Activated CD4-positive, alpha-beta T cell treated with anti-CD3 and anti-CD28 coated beads for 1 hour (primary cell): ENCODE data around the gene MEGF8.
"Not testable (repeated sequence)": the region's sequence is repeated elsewhere in the genome, so short reads cannot be mapped to it uniquely, and the experiment has no call there.

ENCODE experiments used
- DNase-seq: peaks from one replicate; pipeline ENCODE4 v3.0.0-alpha.2; 2020

Gene MEGF8

GRCh38 chr19:42332059-42332458 lies 6.6 kb downstream of the MEGF8 start:
- no peak for DNase-seq

GRCh38 chr19:42333018-42333417 lies 7.6 kb downstream of the MEGF8 start:
- DNase-seq: no peak

GRCh38 chr19:42333975-42334696 lies 8.7 kb downstream of the MEGF8 start:
- no peak for DNase-seq

- DNase-seq: no peak
Measured at GRCh38 chr19:42334697-42335373, 9.4 kb downstream of the MEGF8 start.

GRCh38 chr19:42335374-42335936 lies 10.0 kb downstream of the MEGF8 start:
- DNase-seq: no peak

- no peak for DNase-seq
Measured at GRCh38 chr19:42335971-42336370, 10.5 kb downstream of the MEGF8 start.

- not testable (repeated sequence) for DNase-seq
Measured at GRCh38 chr19:42339126-42339860, 13.9 kb downstream of the MEGF8 start.

GRCh38 chr19:42339922-42340321 lies 14.5 kb downstream of the MEGF8 start:
- DNase-seq: not testable (repeated sequence)

- no peak for DNase-seq
Measured at GRCh38 chr19:42343344-42344110, 18.1 kb downstream of the MEGF8 start.

- DNase-seq: no peak
Measured at GRCh38 chr19:42344336-42344893, 19.0 kb downstream of the MEGF8 start.

GRCh38 chr19:42345191-42345812 lies 19.9 kb downstream of the MEGF8 start:
- DNase-seq: no peak

GRCh38 chr19:42348211-42348610 lies 22.8 kb downstream of the MEGF8 start:
- DNase-seq: no peak

- DNase-seq: no peak
Measured at GRCh38 chr19:42349378-42350107, 24.1 kb downstream of the MEGF8 start.

GRCh38 chr19:42350417-42350816 lies 25.0 kb downstream of the MEGF8 start:
- DNase-seq: no peak

- DNase-seq: no peak
Measured at GRCh38 chr19:42351079-42351735, 25.8 kb downstream of the MEGF8 start.

GRCh38 chr19:42352301-42353259 lies 27.1 kb downstream of the MEGF8 start:
- no peak for DNase-seq

GRCh38 chr19:42353341-42354015 lies 28.0 kb downstream of the MEGF8 start:
- no peak for DNase-seq

- no peak for DNase-seq
Measured at GRCh38 chr19:42355896-42356295, 30.5 kb downstream of the MEGF8 start.

GRCh38 chr19:42356686-42357085 lies 31.3 kb downstream of the MEGF8 start:
- DNase-seq: no peak
